HepG2 (cell line): Measurements from ENCODE around the gene OR7D2. TPM values are rescaled to one million over a fixed set of nuclear protein-coding genes. Genes with fewer than 3 reads are reported as not detected.

ENCODE experiments used
- CSRNP2 ChIP-seq: sonication (generic); formaldehyde crosslinking; conservative IDR thresholded peaks from 2 replicates; pipeline ENCODE4 v1.8.0; 2022; ENCODE audit warnings: low read depth, missing genetic modification reagents
- ELF1 ChIP-seq: sonication (generic); formaldehyde crosslinking; IDR thresholded peaks from 2 replicates; pipeline ENCODE4 v1.4.0; 2020; ENCODE audit warnings: missing genetic modification reagents
- FOXM1 ChIP-seq: sonication (generic); formaldehyde crosslinking; IDR thresholded peaks from 2 replicates; pipeline ENCODE4 v1.5.0; 2020; ENCODE audit warnings: missing genetic modification reagents
- HBP1 ChIP-seq: IDR thresholded peaks from 2 replicates; pipeline ENCODE4 v1.6.1; 2016; ENCODE audit warnings: low read depth, control low read depth
- HMGXB4 ChIP-seq, 2 experiments: sonication (generic) in 1 of 2; formaldehyde crosslinking in 1 of 2; IDR thresholded peaks; 2 replicates each; pipeline versions ENCODE4 v1.4.0 to v1.6.1; 2018 to 2020; ENCODE audit warnings: missing genetic modification reagents in 2 of 2, borderline replicate concordance in 1 of 2, low read depth in 1 of 2, mild to moderate bottlenecking in 1 of 2, missing biosample characterization in 1 of 2
- IRF2 ChIP-seq: IDR thresholded peaks from 2 replicates; pipeline ENCODE4 v1.6.1; 2018; ENCODE audit warnings: missing genetic modification reagents, missing compliant biosample characterization
- KDM6A ChIP-seq: IDR thresholded peaks from 2 replicates; pipeline ENCODE4 v1.6.1; 2016; ENCODE audit warnings: low read depth
- KLF12 ChIP-seq: sonication (generic); formaldehyde crosslinking; IDR thresholded peaks from 2 replicates; pipeline ENCODE4 v1.4.0; 2020; ENCODE audit warnings: missing genetic modification reagents, borderline replicate concordance
- MAZ ChIP-seq, 2 experiments: sonication (generic) in 1 of 2; formaldehyde crosslinking in 1 of 2; IDR thresholded peaks; 2 replicates each; pipeline versions ENCODE4 v1.5.0 to v1.6.1; 2012 to 2020; ENCODE audit warnings: low read depth in 2 of 2, mild to moderate bottlenecking in 2 of 2, borderline replicate concordance in 1 of 2, improper control_type of control experiment in 1 of 2, low read length in 1 of 2, missing genetic modification reagents in 1 of 2, moderate library complexity in 1 of 2
- MEIS1 ChIP-seq: sonication (generic); formaldehyde crosslinking; IDR thresholded peaks from 2 replicates; pipeline ENCODE4 v1.9.0; 2021; ENCODE audit warnings: mild to moderate bottlenecking, missing genetic modification reagents, moderate library complexity, borderline replicate concordance
- MTF2 ChIP-seq: sonication (generic); formaldehyde crosslinking; IDR thresholded peaks from 2 replicates; pipeline ENCODE4 v1.5.0; 2020; ENCODE audit warnings: missing genetic modification reagents, borderline replicate concordance
- NFE2L1 ChIP-seq: sonication (generic); formaldehyde crosslinking; IDR thresholded peaks from 2 replicates; pipeline ENCODE4 v1.4.0; 2020; ENCODE audit warnings: missing genetic modification reagents, mild to moderate bottlenecking, borderline replicate concordance
- PHF8 ChIP-seq: sonication (generic); formaldehyde crosslinking; IDR thresholded peaks from 2 replicates; pipeline ENCODE4 v1.5.0; 2020; ENCODE audit warnings: missing genetic modification reagents
- RAD21 ChIP-seq: fragments of 450-650 bp; formaldehyde crosslinking; IDR thresholded peaks from 2 replicates; pipeline ENCODE4 v1.5.0; 2020; ENCODE audit warnings: mild to moderate bottlenecking
- SALL2 ChIP-seq: sonication (generic); formaldehyde crosslinking; IDR thresholded peaks from 2 replicates; pipeline ENCODE4 v1.8.1; 2023; ENCODE audit warnings: mild to moderate bottlenecking, missing genetic modification reagents, inconsistent platforms
- SIN3B ChIP-seq: fragments of 150-350 bp; IDR thresholded peaks from 2 replicates; pipeline ENCODE4 v1.6.1; 2014; ENCODE audit warnings: low read length
- SMC3 ChIP-seq: IDR thresholded peaks from 2 replicates; pipeline ENCODE4 v1.6.1; 2011; ENCODE audit warnings: low read length, improper control_type of control experiment
- STAG1 ChIP-seq: sonication (generic); formaldehyde crosslinking; IDR thresholded peaks from 2 replicates; pipeline ENCODE4 v1.4.0; 2020; ENCODE audit warnings: missing genetic modification reagents
- TBL1XR1 ChIP-seq: fragments of 150-350 bp; IDR thresholded peaks from 2 replicates; pipeline ENCODE4 v1.6.1; 2014; ENCODE audit warnings: borderline replicate concordance, low read length; ENCODE audit not compliant: partially characterized antibody
- ZFP82 ChIP-seq: sonication (generic); formaldehyde crosslinking; IDR thresholded peaks from 2 replicates; pipeline ENCODE4 v1.5.1; 2020; ENCODE audit warnings: mild to moderate bottlenecking, missing genetic modification reagents, borderline replicate concordance
- ZMAT3 ChIP-seq: sonication (generic); formaldehyde crosslinking; conservative IDR thresholded peaks from 2 replicates; pipeline ENCODE4 v1.7.0; 2021; ENCODE audit warnings: missing genetic modification reagents
- ZMYM4 ChIP-seq: sonication (generic); formaldehyde crosslinking; IDR thresholded peaks from 2 replicates; pipeline ENCODE4 v1.8.1; 2023; ENCODE audit warnings: mild to moderate bottlenecking, missing genetic modification reagents
- ZNF335 ChIP-seq: sonication (generic); formaldehyde crosslinking; IDR thresholded peaks from 2 replicates; pipeline ENCODE4 v1.4.0; 2020; ENCODE audit warnings: missing genetic modification reagents
- ZNF431 ChIP-seq: sonication (generic); formaldehyde crosslinking; IDR thresholded peaks from 2 replicates; pipeline ENCODE4 v1.9.0; 2022; ENCODE audit warnings: missing genetic modification reagents, low read depth, mild to moderate bottlenecking, borderline replicate concordance
- ZNF644 ChIP-seq: IDR thresholded peaks from 2 replicates; pipeline ENCODE4 v1.6.1; 2016; ENCODE audit warnings: low read depth
- polyA plus RNA-seq, 8 experiments: library from polyadenylated mRNA; depleted of rRNA in 3 of 8; stranded (reverse) in 7 of 8; unstranded in 1 of 8; fragments of >200 nt; fragmentation: Illumina TruSeq in 4 of 8; extraction: Trizol in 4 of 8; gene quantifications; 2 replicates each; pipeline versions ENCODE4 v1.2.1 to v1.2.3, GENCODE V29; 2011 to 2016; ENCODE audit warnings: low read depth in 4 of 8, missing spikeins in 1 of 8, mixed read lengths in 1 of 8; ENCODE audit not compliant: insufficient read depth in 1 of 8
- total RNA-seq, 5 experiments: library from RNA; depleted of rRNA; stranded (reverse); fragments of >200 nt; fragmentation: Illumina TruSeq; extraction: Trizol; gene quantifications; 2 replicates each; pipeline ENCODE4 v1.2.3, GENCODE V29; 2016; ENCODE audit warnings: low read depth in 1 of 5
- TF ChIP-seq, protein P1 (sequence below): sonication (generic); formaldehyde crosslinking; conservative IDR thresholded peaks from 2 replicates; pipeline ENCODE4 v1.4.0; 2020; ENCODE audit warnings: missing genetic modification reagents

Gene OR7D2
- total and polyA plus RNA-seq, 2 of the 13 experiments (the other 11 are each of a cell fraction or from before 2014, with no cell fraction given) = 0.07 TPM; not detected in 1

DNA sequence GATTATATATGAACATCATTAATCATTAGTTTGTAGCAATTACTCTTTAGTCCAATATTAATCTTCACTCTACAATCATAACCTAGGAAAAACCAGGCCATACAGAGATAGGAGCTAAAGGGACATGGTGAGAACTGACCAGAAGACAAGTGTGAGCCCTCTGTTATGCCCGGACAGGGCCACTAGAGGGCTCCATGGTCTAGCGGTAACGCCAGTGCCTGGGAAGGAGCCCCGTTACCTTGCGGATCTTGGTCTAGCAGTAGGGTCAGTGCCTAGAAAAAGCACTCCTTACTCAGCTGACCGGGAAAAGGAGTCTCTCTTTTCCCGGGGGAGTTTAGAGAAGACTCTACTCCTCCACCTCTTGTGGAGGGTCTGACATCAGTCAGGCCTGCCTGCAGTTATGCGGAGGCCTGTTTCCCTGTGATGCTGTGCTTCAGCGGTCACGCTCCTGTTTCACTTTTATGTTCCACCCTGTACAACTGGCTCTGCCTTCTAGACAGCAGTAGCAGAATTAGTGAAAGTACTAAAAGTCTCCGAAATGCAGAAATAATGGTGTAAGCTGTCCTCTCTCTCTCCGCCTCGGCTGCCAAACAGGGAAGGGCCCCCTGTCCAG lies 26.8 kb downstream of the OR7D2 start (continued):
- TF ChIP-seq, protein P1, sequence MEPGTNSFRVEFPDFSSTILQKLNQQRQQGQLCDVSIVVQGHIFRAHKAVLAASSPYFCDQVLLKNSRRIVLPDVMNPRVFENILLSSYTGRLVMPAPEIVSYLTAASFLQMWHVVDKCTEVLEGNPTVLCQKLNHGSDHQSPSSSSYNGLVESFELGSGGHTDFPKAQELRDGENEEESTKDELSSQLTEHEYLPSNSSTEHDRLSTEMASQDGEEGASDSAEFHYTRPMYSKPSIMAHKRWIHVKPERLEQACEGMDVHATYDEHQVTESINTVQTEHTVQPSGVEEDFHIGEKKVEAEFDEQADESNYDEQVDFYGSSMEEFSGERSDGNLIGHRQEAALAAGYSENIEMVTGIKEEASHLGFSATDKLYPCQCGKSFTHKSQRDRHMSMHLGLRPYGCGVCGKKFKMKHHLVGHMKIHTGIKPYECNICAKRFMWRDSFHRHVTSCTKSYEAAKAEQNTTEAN (CRISPR knock-in tag) = no peak
- TF ChIP-seq CSRNP2 (CRISPR knock-in tag) (no peak), STAG1 (CRISPR knock-in tag) (peak; percentile 87), HBP1 (CRISPR knock-in tag) (no peak), KLF12 (CRISPR knock-in tag) (no peak), MEIS1 (CRISPR knock-in tag) (no peak), ELF1 (CRISPR knock-in tag) (no peak), ZMAT3 (no peak), IRF2 (CRISPR knock-in tag) (peak; percentile 12; the same call in 1 of the 2 replicates), SALL2 (CRISPR knock-in tag) (no peak), HMGXB4 (CRISPR knock-in tag; IDR thresholded peaks at IDR 0.05; ENCODE audit: borderline replicate concordance in 1 of 2, low read depth in 1 of 2) (0 out of 4 replicates have a peak, but pooled peaks of 1 of the 2 experiments have one; percentile 47), SIN3B (no peak), ZNF431 (CRISPR knock-in tag) (no peak), NFE2L1 (CRISPR knock-in tag) (no peak), ZNF335 (CRISPR knock-in tag) (no peak), PHF8 (no peak), ZFP82 (CRISPR knock-in tag) (no peak), RAD21 (peak; percentile 45), FOXM1 (no peak), ZMYM4 (CRISPR knock-in tag) (peak; percentile 29; the same call in 1 of the 2 replicates), MTF2 (CRISPR knock-in tag) (no peak), MAZ (IDR thresholded peaks at IDR 0.05; ENCODE audit: borderline replicate concordance, low read depth, low read length) (no peak), MAZ (CRISPR knock-in tag; IDR thresholded peaks at IDR 0.05; ENCODE audit: low read depth) (no peak), SMC3 (peak; percentile 49; the same call in 1 of the 2 replicates), KDM6A (CRISPR knock-in tag) (no peak), TBL1XR1 (no peak), ZNF644 (CRISPR knock-in tag) (no peak)
